Measurements from ENCODE around the gene MACROH2A2.
"Not testable (repeated sequence)": the region's sequence is repeated elsewhere in the genome, so short reads cannot be mapped to it uniquely, and the experiment has no call there.

MACROH2A2 gene

DNA sequence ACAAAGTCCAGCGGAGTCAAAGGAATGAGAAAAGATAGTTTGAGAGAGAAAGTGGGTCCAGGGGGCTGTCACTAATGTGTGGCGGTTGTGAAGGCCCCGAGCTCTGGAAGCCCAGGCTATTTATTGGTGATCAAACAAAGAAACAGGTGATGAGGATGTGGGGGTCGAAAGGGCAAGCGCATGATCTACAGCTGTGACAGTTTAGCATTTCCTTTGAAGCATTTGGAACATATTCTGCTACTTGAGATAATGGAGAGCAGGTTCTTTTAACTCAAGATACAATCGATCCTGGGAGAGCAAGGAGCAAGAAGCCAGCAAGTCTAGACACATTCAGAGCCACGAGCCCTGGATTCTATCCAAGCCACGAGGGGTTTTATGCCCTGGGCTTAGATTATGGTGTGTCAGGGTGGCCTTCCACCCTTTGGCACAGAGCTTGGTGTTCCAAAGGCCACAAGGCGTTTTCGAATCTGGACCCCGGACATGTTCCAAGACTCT lies 48.5 kb downstream of the MACROH2A2 start:
- not testable (repeated sequence) for DNase-seq (ENCODE audit: low spot score)

DNA sequence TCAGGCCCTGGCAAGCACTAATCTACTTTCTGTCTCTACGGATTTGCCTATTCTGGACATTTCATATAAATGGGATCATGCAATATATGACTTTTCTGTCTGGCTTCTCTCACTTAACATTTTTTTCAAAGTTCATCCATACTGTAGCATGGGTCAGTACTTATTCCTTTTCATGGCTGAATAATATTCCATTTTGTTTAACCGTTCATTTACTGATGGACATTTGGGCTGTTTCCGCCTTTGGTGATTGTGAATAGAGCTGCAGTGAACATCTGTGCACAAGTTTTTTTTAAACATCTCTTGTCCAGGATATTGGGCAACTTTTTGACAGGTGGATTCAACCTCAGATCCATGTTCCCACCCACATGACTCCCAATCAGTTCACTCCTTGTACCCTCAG lies 49.0 kb downstream of the MACROH2A2 start:
- no peak for DNase-seq (ENCODE audit: low spot score)

DNA sequence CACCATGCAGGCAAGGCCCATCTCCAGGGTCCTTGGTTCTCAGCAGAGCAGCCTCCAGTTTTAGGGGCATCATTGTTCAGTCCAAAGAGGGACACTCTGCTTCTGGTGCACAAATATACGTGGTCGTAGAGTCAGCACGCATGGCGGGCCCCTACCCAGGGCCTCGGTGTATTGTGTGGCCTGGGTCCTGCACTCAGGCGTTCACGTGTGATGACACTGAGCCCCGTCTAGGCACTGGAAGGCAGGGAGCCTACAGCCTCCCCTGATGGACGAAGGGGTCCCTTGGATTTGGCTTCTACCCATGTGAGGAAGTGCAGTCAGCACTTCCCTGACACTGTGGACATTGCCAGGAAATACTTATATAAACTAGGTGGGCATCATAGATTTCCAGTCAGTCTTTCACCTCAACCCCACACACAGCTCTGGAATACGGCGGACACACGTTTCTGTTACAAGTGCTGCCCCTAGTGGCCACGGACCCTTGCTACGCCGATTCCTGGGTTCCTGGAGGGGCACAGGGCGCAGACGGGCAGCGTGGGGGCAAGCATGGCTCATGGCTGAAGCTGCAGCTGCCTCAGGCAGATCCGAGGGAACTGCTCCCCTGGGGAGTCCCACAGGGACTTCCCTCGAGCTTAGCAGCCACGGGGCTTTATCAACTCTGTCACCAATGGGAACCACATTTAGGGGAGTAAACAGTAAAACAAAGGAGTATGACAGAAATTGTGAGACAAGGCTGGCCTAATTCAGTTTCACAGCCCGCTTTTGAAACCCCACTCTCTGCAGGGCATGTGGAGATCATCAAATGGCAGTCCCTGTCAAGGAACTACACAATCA lies 54.5 kb downstream of the MACROH2A2 start:
- peak; percentile 12 for DNase-seq (ENCODE audit: low spot score)

DNA sequence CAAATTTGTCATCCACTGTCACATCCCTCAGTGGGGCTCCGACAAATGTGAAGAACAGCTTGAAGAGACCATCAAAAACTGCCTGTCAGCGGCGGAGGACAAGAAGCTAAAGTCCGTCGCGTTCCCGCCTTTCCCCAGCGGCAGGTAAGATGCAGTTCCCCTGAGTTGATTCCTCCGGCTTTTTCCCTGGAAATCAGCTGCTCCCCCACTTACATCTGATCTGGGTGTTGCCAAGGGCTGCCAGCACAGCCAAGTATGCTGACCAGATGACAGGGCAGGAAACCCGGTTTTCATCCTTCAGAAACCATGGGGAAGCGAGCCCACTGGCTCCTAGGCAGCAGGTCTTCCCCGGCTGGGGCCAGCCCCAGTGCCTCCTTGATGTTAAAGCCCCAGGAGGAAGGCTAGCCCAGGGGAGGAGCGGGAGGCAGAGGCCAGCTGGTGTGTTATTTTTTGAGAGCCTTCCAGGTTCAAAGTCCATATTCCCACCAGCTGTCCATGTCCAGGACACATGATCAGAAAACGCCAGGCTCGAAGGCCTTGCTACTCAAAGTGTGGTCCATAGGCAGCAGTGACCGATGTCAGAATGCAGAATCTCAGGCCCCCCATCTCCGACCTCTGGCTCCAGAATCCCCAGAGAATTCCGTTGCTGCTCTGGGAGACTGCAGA lies 56.6 kb downstream of the MACROH2A2 start:
- no peak for DNase-seq (ENCODE audit: low spot score)

DNA sequence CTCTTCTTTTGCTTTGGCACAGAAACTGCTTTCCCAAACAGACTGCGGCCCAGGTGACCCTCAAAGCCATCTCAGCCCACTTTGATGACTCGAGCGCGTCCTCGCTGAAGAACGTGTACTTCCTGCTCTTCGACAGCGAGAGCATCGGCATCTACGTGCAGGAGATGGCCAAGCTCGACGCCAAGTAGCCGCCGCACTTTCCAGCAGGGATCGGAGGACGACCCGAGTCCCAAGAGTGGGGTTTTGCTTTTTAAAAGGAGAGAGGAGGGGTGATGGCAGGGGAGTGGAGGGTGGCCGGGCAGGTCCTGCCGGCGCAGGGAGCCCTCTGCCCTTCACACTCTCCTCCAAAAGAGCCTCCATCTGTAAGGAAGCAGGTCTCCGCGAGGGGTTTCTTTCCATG lies 58.9 kb downstream of the MACROH2A2 start:
- no peak for DNase-seq (ENCODE audit: low spot score)

DNA sequence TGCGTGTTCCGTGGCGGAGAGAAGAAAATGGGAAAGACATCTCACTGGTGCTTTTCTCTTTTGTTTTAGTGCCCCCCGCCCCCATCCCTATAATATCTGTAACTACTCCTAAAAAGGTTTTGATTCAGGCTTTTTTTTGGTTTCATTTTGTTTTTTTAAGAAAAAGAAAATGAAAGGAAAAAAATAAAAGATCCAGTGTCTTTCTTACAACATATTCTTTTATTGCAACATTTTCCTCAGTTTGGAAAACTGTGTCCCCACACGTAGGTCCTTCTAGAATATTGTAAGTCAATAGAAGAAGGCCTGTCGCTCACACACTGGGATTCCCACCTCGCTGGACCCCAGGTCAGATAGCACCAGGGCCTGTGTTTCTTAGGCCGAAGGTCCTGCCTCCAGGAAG lies 59.4 kb downstream of the MACROH2A2 start:
- no peak for DNase-seq (ENCODE audit: low spot score)

DNA sequence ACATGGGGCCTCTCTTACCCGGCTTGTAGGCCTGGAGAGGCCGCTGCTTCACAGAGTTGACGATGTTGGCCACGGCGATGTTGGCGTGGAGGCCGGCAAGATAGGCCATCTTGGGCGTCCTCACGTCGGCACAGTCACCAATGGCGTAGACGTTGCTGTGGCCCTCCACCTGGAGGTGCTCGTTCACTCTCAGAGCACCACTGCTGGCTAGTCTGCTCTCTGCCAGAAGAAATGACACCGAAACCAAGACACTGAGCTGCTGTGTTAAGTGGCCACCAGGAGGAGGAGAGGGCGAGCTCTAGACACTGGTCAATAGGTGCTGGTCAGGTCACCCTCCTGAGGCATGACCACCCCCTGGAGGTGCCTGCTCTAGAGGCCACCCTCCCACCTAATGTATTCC lies 62.3 kb downstream of the MACROH2A2 start:
- DNase-seq (ENCODE audit: low spot score): no peak

DNA sequence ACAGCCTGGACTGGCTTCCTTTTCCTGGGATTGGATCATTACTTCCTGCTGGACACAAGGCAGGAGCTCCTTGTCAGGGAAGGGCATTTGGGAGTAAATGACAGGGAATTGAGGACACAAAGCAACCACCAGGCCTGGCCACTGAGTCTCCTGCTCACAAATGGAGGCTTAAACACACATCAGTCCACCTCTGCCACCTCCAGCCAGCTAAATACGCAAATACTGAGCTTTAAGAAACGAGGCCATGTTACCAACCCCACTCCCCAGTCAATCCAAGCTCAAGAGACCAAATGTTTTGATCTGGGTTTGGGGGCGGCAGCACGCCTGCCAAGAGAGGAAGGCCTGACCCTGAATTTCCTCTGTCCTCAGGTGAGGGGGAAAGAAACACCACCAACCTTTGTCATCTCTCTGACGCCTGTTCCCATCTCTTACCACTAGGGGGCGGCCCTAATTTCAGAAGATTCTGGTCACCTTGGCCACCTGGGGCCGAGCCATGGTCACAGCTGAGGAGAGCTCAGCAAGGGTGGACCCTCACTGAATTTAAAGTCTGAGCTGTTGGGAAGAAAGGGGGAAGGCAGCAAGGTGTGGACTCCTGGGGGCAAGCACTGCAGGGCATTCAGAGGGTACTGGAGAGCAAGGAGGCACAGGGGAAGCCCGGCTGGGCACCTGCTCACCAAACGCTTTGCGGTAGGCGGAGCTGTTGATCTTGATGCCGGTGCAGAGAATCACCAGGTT lies 63.5 kb downstream of the MACROH2A2 start:
- DNase-seq (ENCODE audit: low spot score): peak; percentile 50

DNA sequence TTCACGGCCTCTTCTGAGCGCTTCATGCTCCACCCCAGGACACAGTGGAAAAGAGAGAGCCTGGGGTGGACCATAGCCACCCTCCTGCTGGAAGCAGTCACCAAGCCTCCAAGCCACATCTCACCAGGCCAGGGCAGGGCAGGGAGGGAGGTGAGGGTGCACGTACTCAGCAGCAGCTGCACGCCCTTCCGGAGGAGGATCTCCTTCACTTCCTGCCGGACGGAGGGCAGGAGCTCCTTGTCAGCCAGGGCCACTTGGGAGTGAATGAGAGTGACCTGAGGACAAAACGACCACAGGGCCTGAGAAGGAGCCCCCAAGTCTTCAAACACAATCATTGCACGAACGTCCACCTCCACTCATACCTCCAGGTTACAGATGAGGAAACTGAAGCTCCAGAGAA lies 65.0 kb downstream of the MACROH2A2 start:
- no peak for DNase-seq (ENCODE audit: low spot score)

DNA sequence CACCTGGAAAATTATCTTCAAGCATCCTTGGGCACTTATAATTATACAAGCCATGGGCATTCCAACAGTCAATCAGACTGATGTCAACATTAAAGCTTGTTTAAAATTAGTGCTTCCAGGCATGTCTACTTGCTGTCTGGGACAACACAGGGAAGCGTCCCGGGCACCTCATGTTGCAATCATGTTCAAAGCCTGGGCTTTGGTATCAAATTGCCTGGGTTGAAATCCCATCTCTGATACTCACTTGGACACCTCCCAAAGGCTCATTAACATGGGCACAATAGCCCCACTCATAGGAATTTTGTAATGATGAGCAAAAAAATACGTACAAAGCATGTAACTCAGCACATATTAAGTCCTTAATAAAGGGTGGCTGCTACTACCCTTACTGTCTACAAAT lies 65.5 kb downstream of the MACROH2A2 start:
- no peak for DNase-seq (ENCODE audit: low spot score)

DNA sequence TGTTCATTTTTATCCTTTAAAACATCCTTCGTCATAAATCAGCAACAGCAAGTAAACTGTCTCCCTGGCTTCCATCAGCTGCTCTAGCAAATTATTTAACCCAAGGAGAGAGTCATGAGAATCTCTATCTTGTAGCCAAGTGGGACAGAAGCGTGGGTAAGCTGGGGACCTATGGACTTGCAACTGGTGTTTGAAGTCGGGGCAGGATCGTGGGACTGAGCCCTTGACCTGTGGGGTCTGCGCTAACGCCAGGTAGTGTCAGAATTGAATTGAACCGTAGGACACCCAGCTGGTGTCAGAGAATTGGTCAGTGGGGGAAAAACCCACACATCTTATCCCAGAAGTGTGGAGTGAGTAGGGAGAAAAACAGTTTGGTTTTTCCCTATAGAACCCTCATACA lies 66.6 kb downstream of the MACROH2A2 start:
- no peak for DNase-seq (ENCODE audit: low spot score)

DNA sequence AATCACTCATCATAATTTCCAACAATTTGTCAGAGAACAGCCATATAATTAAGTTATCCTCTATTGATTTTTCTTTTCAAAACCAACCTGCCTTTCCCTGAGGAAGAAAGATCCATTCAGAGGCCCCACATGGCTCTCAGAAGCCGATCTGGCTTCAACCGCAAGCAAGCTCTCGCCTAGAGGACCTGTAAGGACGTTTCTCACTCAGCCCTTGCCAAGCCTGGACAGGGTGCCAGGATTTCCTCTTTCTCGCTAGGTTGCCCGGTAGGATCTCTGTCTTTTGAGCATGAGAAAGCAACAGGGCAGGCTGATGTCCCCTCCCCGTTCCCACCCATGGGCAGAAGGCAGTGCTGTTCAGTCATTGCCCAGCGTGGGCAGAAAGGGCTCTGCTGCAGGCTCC lies 67.0 kb downstream of the MACROH2A2 start:
- DNase-seq (ENCODE audit: low spot score): no peak

DNA sequence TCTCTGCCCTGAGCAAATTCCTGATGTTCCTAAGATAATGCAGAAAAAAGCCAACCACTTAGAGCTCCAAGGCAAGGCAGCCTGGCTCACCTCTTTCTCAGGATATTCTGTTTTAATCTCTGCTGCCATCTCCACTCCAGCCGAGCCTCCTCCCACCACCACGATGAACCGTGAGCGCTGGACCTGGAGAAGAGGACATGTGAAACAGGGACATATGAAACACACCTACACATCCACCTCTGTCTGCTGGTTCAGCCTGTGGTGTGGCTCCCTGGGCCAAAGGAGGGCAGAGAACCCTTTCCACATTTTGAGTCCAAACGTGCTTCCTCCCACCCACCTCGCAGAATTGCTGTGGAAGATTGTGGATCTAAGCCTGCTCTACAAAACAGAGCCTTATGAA lies 67.8 kb downstream of the MACROH2A2 start:
- DNase-seq (ENCODE audit: low spot score): no peak

DNA sequence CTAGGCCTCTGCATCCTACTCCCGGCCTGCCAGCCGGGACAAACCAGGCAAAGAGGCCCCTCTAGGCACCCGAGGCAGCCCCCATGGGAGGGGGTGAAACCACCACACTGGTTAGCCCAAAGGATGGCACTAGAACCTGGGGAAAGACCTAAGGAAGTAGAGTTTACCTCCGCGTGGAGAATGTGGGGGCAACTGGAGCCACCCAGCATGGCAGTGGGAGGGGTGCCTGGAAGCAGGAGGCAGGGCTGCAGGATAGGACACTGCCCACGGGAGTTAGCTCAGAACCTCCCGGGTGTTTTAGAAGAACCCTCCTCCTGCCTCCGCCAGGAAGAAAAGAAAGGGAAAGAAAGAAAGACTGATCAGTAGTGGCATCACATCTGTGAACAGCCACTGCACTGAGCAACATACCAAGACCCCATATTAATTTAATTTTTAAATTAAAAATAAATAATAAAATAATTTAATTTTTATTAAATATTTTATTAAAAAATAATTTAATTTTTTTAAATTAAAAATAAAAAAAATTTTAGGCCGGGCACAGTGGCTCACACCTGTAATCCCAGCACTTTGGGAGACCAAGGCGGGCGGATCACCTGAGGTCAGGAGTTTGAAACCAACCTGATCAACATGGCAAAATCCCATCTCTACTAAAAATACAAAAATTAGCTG lies 68.8 kb downstream of the MACROH2A2 start:
- no peak for DNase-seq (ENCODE audit: low spot score)

DNA sequence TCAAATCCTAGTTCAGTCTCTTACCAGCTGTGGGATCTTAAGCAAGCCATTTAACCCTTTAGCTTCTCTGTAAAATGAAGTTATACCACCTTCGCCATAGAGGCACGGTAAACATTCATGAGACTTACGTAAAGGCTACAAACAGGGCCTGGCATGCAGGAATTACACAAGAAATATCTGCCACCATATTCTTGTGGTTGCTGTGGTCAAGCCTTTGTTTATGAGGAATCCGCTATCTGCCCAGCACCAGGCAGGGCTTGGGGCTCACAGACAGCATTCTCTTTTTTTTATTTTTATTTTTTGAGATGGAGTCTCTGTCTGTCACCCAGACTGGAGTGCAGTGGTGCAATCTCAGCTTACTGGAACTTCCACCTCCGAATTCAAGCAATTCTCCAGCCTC lies 70.1 kb downstream of the MACROH2A2 start:
- DNase-seq (ENCODE audit: low spot score): no peak

DNA sequence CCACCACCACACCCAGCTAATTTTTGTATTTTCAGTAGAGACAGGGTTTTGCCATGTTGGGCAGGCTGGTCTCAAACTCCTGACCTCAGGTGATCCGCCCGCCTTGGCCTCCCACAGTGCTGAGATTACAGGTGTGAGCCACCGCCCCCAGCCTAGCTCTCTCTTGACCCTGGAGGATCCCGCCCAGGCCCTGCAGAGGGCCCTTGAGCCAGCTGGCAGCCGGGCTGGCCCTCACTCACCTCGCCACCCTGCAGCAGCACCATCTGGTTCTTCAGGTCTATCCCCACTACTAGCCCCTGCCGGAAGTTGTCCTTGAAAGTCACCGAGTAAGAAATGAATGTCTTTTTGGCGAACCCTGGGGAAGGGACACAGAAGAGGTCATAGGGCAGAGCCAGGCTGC lies 70.5 kb downstream of the MACROH2A2 start:
- not testable (repeated sequence) for DNase-seq (ENCODE audit: low spot score)

DNA sequence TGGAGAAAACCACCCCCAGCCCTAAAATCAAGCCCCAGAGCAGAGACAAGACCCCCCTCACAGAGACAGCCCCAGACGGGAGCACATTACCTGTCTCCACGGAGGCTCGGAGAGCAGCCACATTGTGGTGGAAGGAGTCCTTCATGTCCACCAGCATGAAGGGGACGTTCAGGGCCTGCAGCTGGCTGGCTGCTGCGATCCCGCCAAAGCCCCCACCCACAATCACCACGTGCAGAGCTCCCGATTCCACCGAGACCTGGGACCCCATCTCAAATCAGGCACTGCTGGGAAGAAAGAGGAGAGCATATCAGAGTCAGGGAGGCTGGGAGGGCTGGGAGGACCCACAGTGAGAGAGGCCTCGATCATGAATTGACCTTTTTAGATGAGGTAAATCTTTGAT lies 71.2 kb downstream of the MACROH2A2 start:
- no peak for DNase-seq (ENCODE audit: low spot score)

DNA sequence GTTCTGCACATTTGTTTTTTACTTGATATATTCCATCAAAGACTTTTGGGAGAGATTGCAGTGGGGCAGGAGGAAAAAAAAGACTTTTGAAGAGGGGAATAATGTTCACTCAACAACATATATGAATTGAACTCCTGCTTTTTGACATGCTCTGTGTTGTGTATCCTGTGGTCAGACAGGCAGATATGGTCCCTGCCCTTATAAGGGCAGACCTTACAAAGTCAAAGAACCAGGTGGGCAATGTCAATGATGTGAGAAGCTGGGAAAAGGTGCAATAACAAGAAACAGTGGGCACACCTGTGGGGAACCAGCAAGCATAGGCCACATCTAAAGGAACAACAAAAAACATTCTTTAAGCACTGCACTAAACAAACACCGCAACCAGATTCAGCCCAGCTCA lies 71.8 kb downstream of the MACROH2A2 start:
- DNase-seq (ENCODE audit: low spot score): no peak

DNA sequence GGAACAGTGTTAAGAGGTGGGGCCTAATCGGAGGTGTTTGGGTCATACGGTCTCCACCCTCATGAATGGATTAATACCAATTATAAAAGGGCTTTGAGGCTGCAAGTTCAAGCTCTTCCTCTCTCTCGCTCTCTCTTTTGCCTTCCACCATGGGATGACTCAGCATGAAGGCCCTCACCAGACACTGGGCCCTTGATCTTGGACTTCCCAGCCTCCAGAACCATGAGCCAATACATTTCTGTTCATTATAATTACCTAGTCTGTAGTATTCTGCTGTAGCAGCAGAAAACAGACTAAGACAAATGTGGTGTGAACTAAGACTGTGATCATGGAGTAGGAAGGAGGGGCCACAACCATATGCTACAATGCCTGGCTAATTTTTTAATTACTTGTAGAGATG lies 72.3 kb downstream of the MACROH2A2 start:
- no peak for DNase-seq (ENCODE audit: low spot score)

DNA sequence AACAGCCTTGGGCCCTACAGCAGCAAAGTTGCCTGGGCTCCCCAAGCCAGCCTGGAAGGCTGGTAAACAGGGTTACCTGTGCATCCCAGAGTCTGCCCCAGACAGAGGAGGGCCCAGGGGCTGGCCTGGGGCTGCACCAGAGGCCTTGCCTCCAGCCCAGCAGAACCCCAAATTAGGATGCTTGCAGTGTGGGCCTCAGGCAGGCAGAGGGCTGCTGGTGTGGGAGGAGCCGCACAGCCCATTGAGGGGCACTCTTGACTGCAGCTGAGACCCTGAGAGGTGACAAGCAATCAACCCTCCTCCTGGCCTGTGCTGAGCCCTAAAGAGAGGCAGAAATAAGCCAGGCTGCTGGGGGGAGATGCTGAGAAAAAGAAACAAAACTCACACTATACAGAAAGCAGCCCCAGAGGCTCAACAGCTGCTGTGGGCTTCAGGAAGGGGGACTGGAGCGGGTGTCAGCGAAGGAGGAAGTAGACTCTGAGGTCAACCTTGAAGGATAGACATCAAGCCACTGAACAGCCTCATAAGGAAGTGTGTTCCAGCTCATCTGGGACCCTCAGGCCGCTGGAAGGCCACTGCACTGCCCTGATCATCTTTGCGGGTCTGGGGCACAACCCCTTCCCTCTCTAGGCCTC lies 73.4 kb downstream of the MACROH2A2 start:
- no peak for DNase-seq (ENCODE audit: low spot score)

DNA sequence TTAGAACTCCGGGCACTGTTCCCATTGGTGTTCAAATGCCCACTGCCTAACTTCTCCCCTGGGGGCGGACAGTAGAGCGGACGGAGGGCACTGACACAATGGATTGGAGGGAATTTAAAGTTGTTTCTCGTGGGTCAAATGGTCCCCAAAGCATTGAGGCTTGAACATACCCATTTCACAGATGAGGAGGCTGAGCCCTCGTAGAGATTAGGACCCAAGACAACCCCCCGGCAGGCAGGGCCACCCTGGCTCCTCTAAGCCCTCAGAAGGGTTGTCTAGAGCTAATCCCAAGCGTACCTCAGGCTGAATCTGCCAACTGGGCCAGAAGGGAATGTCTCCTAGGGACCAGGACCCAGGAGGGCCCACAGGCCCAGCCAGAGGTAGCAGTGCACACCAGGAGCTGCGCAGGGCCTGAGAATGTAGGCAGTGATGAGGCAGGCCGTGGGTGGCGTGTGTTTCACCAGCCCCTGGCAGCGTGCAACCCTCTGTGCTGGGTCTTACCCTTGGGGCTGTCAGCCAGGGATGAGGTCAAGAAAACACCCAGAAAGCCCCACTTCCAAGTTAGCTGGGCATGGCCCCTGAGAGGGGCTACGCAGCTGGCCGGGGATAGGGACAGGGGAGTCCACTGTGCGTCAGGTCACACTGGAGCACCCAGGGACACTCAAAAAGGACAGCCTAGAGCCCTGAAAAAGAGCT lies 74.2 kb downstream of the MACROH2A2 start:
- DNase-seq (ENCODE audit: low spot score): no peak

All from AG08395 (cell line).